GM23338 (cell line): ENCODE measurements around the gene ALKBH4. TPM values are rescaled to one million over a fixed set of nuclear protein-coding genes. Genes with fewer than 3 reads are reported as not detected.

Experiments
- ATAC-seq: fragments of 200-7000 bp; cut with Tn5 transposase; 3 replicates; pipeline ENCODE4 v1.9.1; 2020
- DNase-seq: peaks from one replicate; pipeline ENCODE4 v3.0.0-alpha.2; 2015; ENCODE audit warnings: low spot score
- H2AFZ ChIP-seq: fragments of 200-600 bp; sonication (generic); 2 replicates; pipeline ENCODE4 v1.8.0; 2016; ENCODE audit warnings: antibody characterized with exemption, mild to moderate bottlenecking, moderate library complexity
- H3F3A ChIP-seq: fragments of 200-600 bp; sonication (generic); replicated peaks from 2 replicates; pipeline ENCODE4 v1.8.0; 2017; ENCODE audit warnings: antibody characterized with exemption, mixed run types, low read depth
- H3K27ac ChIP-seq: fragments of 200-600 bp; sonication (generic); 2 replicates; pipeline ENCODE4 v1.6.1; 2016; ENCODE audit warnings: low read depth
- H3K27me3 ChIP-seq: fragments of 200-600 bp; sonication (generic); 2 replicates; pipeline ENCODE4 v1.8.0; 2016; ENCODE audit warnings: mild to moderate bottlenecking, mixed run types, moderate library complexity; ENCODE audit not compliant: insufficient read depth
- H3K36me3 ChIP-seq: fragments of 200-600 bp; sonication (generic); 2 replicates; pipeline ENCODE4 v1.8.0; 2016; ENCODE audit warnings: mild to moderate bottlenecking; ENCODE audit not compliant: insufficient read depth
- H3K4me1 ChIP-seq: fragments of 200-600 bp; sonication (generic); 2 replicates; pipeline ENCODE4 v1.8.0; 2016; ENCODE audit warnings: mild to moderate bottlenecking, moderate library complexity; ENCODE audit not compliant: insufficient read depth
- H3K4me2 ChIP-seq: fragments of 200-600 bp; sonication (generic); 2 replicates; pipeline ENCODE4 v1.7.1; 2017; ENCODE audit warnings: mixed run types
- H3K4me3 ChIP-seq: fragments of 200-600 bp; sonication (generic); 2 replicates; pipeline ENCODE4 v1.6.1; 2016; ENCODE audit warnings: mixed run types
- H3K79me2 ChIP-seq: fragments of 200-600 bp; sonication (generic); replicated peaks from 2 replicates; pipeline ENCODE4 v1.8.0; 2017; ENCODE audit warnings: mild to moderate bottlenecking; ENCODE audit not compliant: insufficient read depth
- H3K9me2 ChIP-seq: fragments of 200-600 bp; sonication (generic); 2 replicates; pipeline ENCODE4 v1.8.0; 2017; ENCODE audit not compliant: insufficient read depth
- H4K20me1 ChIP-seq: fragments of 200-600 bp; sonication (generic); replicated peaks from 2 replicates; pipeline ENCODE4 v1.8.0; 2017; ENCODE audit warnings: mild to moderate bottlenecking; ENCODE audit not compliant: insufficient read depth
- H3K27ac Mint-ChIP-seq: 2 replicates; pipeline ENCODE4 v1.8.0; 2020; ENCODE audit warnings: inconsistent platforms, mild to moderate bottlenecking, moderate library complexity, mixed read lengths
- H3K27me3 Mint-ChIP-seq: 3 replicates; pipeline ENCODE4 v1.8.0; 2022; ENCODE audit warnings: low read depth, mild to moderate bottlenecking, moderate library complexity, mixed read lengths, inconsistent platforms; ENCODE audit not compliant: insufficient read depth, poor library complexity
- H3K36me3 Mint-ChIP-seq: 3 replicates; pipeline ENCODE4 v1.8.0; 2021; ENCODE audit warnings: low read depth, mild to moderate bottlenecking, inconsistent platforms, moderate library complexity, mixed read lengths
- H3K4me1 Mint-ChIP-seq: 3 replicates; pipeline ENCODE4 v1.8.0; 2020; ENCODE audit warnings: mild to moderate bottlenecking, inconsistent platforms, mixed read lengths
- H3K4me3 Mint-ChIP-seq: 3 replicates; pipeline ENCODE4 v1.8.0; 2021; ENCODE audit warnings: moderate library complexity, mild to moderate bottlenecking, inconsistent platforms, mixed read lengths
- H3K9me3 Mint-ChIP-seq: 3 replicates; pipeline ENCODE4 v1.8.0; 2020; ENCODE audit warnings: moderate library complexity, mild to moderate bottlenecking, inconsistent platforms, mixed read lengths
- CREB1 ChIP-seq: fragments of 250-450 bp; sonication (Bioruptor Pico); IDR thresholded peaks from 2 replicates; pipeline ENCODE4 v1.5.0; 2020; ENCODE audit warnings: low read depth, mild to moderate bottlenecking, moderate library complexity
- JUNB ChIP-seq: IDR thresholded peaks from one replicate; pipeline ENCODE4 v1.6.1; 2016; ENCODE audit warnings: antibody characterized with exemption; ENCODE audit not compliant: unreplicated experiment
- POLR2AphosphoS5 ChIP-seq: IDR thresholded peaks from 2 replicates; pipeline ENCODE4 v1.6.1; 2016; ENCODE audit warnings: antibody characterized with exemption, low read depth
- ZNF114 ChIP-seq: fragments of 250-450 bp; sonication (Bioruptor Pico); IDR thresholded peaks from 2 replicates; pipeline ENCODE4 v1.5.0; 2020; ENCODE audit warnings: mild to moderate bottlenecking, moderate library complexity
- ZNF462 ChIP-seq: fragments of 250-450 bp; sonication (Bioruptor Pico); IDR thresholded peaks from 2 replicates; pipeline ENCODE4 v1.5.0; 2020; ENCODE audit warnings: mild to moderate bottlenecking, moderate library complexity
- polyA plus RNA-seq: library from polyadenylated mRNA; unstranded; fragments of >200 nt; fragmentation: Nextera tagmentation; extraction: Ambion mirVana; gene quantifications from 2 replicates; pipeline ENCODE4 v1.2.1, GENCODE V29; 2016
- total RNA-seq: library from RNA; depleted of rRNA; stranded (reverse); fragments of >200 nt; shearing (Covaris generic); gene quantifications from 2 replicates; pipeline ENCODE4 v1.2.3, GENCODE V29; 2014

The ALKBH4 gene
- total and polyA plus RNA-seq, 2 experiments from 2014 or later = 17.7 to 45.0 TPM

- H2AFZ ChIP-seq = no peak overlapping the region
- no peaks in the 10 kb centered on the region for H3K79me2 ChIP-seq
- no peak overlapping the region for H3K4me3 ChIP-seq
- H3K36me3 ChIP-seq = 0 out of 2 replicates have a peak, but pooled peaks cover 4% of the 10 kb centered on the region
- H3K4me3 Mint-ChIP-seq = no peak overlapping the region
- peaks cover 25% of the 10 kb centered on the region for H3K4me1 Mint-ChIP-seq
- H3K4me2 ChIP-seq = no peak overlapping the region
- no peaks in the 10 kb centered on the region for H3K9me3 Mint-ChIP-seq
- DNase-seq (no peak), ATAC-seq (no peak)
- H3K4me1 ChIP-seq = peaks cover 7% of the 10 kb centered on the region
- no peak for TF ChIP-seq ZNF114 (CRISPR knock-in tag)
- TF ChIP-seq CREB1 (CRISPR knock-in tag) = no peak
- no peak for TF ChIP-seq JUNB
- TF ChIP-seq ZNF462 (CRISPR knock-in tag) = no peak
- TF ChIP-seq POLR2AphosphoS5 = no peak
- H3K9me2 ChIP-seq = no peaks in the 10 kb centered on the region
- no peak overlapping the region; the same call in 1 of the 2 replicates for H3K27ac Mint-ChIP-seq
- peaks cover 12% of the 10 kb centered on the region for H3K27me3 Mint-ChIP-seq
- H3K36me3 Mint-ChIP-seq = peaks cover 24% of the 10 kb centered on the region
- 0 out of 2 replicates have a peak, but pooled peaks cover 6% of the 10 kb centered on the region for H3F3A ChIP-seq
- no peaks in the 10 kb centered on the region; the same call in 1 of the 2 replicates for H4K20me1 ChIP-seq
- H3K27me3 ChIP-seq = no peaks in the 10 kb centered on the region
- H3K27ac ChIP-seq = no peak overlapping the region
Observed at GRCh38 chr7:102426268-102427018, 38.2 kb downstream of the ALKBH4 start.
